ENCODE data around the gene IDE.
"Not testable (repeated sequence)": the region's sequence is repeated elsewhere in the genome, so short reads cannot be mapped to it uniquely, and the experiment has no call there.

Gene IDE

DNA sequence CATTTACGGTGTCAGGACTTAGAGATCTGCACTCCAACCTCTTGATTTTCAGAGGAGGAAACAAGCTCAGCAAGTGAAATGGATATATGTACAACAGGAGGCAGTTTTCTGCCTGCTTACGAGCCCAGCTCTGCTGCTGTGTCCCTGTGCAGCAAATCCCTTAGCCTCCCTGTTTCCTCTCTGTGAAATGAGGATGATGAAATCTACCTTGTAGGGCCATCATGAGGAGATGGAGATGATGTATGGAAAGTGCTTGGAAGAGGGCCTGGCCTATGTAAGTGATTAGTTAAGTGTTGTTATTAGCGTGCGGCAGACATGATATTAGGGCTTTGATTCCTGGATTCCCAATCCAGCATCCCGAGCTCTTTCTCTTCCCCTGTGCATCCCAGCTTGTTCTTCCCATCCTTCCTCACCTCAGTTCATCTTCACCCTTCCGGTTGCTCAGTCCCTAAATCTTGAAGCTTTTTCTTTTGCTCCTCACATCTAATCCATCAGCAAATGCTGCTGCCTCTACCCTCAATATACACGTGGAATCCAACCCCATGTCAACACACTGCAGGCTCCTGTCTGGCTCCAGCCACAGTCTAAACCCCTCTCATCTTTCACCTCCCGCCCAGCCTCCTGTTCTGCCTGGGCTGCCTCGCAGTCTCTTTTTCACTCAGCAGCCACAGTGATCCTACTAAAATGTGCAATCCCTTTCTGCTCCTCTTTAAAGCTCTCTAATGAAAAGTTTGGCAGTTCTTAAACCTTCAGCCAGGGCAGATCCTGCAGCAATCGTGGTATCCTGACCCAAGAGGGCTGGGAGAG is 169.1 kb downstream of the IDE start:
- peaks cover 1% of the 10 kb centered on the region for H3K27me3 Mint-ChIP-seq
- H3K4me3 Mint-ChIP-seq, result no peak overlapping the region
- H3K27ac Mint-ChIP-seq, result no peak overlapping the region
- H3K4me1 Mint-ChIP-seq (ENCODE audit: low read depth), result no peaks in the 10 kb centered on the region
- H3K9me3 Mint-ChIP-seq (ENCODE audit: low read depth), result no peaks in the 10 kb centered on the region
- H3K36me3 Mint-ChIP-seq, result no peaks in the 10 kb centered on the region

- H3K4me1 Mint-ChIP-seq (ENCODE audit: low read depth); H3K27ac Mint-ChIP-seq; H3K36me3 Mint-ChIP-seq; H3K4me3 Mint-ChIP-seq; H3K27me3 Mint-ChIP-seq; H3K9me3 Mint-ChIP-seq (ENCODE audit: low read depth): not testable (repeated sequence)
These were observed 171.7 kb downstream of the IDE start for GRCh38 chr10:92402234-92402633.

Measured in activated naive CD8-positive, alpha-beta T cell (primary cell).